Uterus (tissue), 4 donors: ENCODE measurements around the gene RIPPLY3. TPM values are rescaled to one million over a fixed set of nuclear protein-coding genes. Genes with fewer than 3 reads are reported as not detected.

Source experiments
- DNase-seq, 2 donors: peaks; one replicate each; pipeline ENCODE4 v3.0.0-alpha.2; 2019 to 2020
- H3K27ac ChIP-seq, 2 donors: fragments of 200-600 bp; sonication (generic); 1 replicate in 1 of 2; 2 replicates in 1 of 2; pipeline ENCODE4 v1.5.1; 2016 to 2018
- H3K27me3 ChIP-seq, 2 donors: fragments of 200-600 bp; sonication (generic); one replicate each; pipeline ENCODE4 v1.5.1; 2018 to 2019; ENCODE audit warnings: control low read depth in 1 of 2
- H3K36me3 ChIP-seq, 2 donors: fragments of 200-600 bp; sonication (generic); one replicate each; pipeline ENCODE4 v1.5.1; 2019; ENCODE audit warnings: control low read depth in 1 of 2
- H3K4me1 ChIP-seq, 2 donors: fragments of 200-600 bp; sonication (generic); one replicate each; pipeline ENCODE4 v1.5.1; 2018 to 2019; ENCODE audit warnings: control low read depth in 1 of 2
- H3K4me3 ChIP-seq, 2 donors: fragments of 200-600 bp; sonication (generic); 1 replicate in 1 of 2; 2 replicates in 1 of 2; pipeline ENCODE4 v1.5.1; 2018 to 2019; ENCODE audit warnings: mild to moderate bottlenecking in 1 of 2
- H3K9me3 ChIP-seq, 2 donors: fragments of 200-600 bp; sonication (generic); one replicate each; pipeline ENCODE4 v1.5.1; 2019; ENCODE audit warnings: control low read depth in 1 of 2
- CTCF ChIP-seq, 4 experiments: fragments of 200-600 bp in 2 of 4; fragments of 450-650 bp in 2 of 4; sonication (generic) in 2 of 4; IDR thresholded peaks; one replicate each; pipeline ENCODE4 v1.5.1; 2016 to 2019; ENCODE audit warnings: antibody characterized with exemption in 4 of 4, mild to moderate bottlenecking in 2 of 4, moderate library complexity in 1 of 4
- POLR2A ChIP-seq, 2 donors: fragments of 450-650 bp; IDR thresholded peaks; one replicate each; pipeline ENCODE4 v1.6.1; 2016; ENCODE audit warnings: antibody characterized with exemption in 2 of 2, mild to moderate bottlenecking in 1 of 2, moderate library complexity in 1 of 2
- intact Hi-C: fragments of 100-400 bp; cut with DNase I; formaldehyde crosslinking; loops from one replicate; pipeline ENCODE4 v1.15.1; 2023; ENCODE audit warnings: low total_unique reads
- total RNA-seq, 4 donors: library from RNA; depleted of rRNA in 3 of 4; stranded (reverse); fragments of >200 nt in 3 of 4; gene quantifications; one replicate each; pipeline versions ENCODE4 v1.1.0 to v1.2.4, GENCODE V29; 2014 to 2023
- donor health status: DM: yes; HTN: yes; CAD: no.

The RIPPLY3 gene
- total RNA-seq, 4 donors from 2014 or later: 0.62 TPM; not detected in 3

- no peak for TF ChIP-seq CTCF (IDR thresholded peaks at IDR 0.05)
- no peak for TF ChIP-seq POLR2A (IDR thresholded peaks at IDR 0.05)
- intact Hi-C loops: no loop called here
- Histone ChIP-seq H3K4me1 (no peaks in the 10 kb centered on the region), H3K27me3 (no peaks in the 10 kb centered on the region), H3K4me3 (peak overlapping the region; percentile 32 to 59), H3K9me3 (no peaks in the 10 kb centered on the region), H3K36me3 (no peaks in the 10 kb centered on the region), H3K27ac (peak overlapping the region; percentile 72 to 90)
- peak in 1 of 2 donors; percentile 53 for DNase-seq
Observed at GRCh38 chr21:36966821-36967768, 39.4 kb upstream of the RIPPLY3 start.

GRCh38 chr21:36968414-36968813 is 38.1 kb upstream of the RIPPLY3 start:
- no peak for TF ChIP-seq CTCF (IDR thresholded peaks at IDR 0.05)
- no peaks in the 10 kb centered on the region for H3K4me1 ChIP-seq
- no peaks in the 10 kb centered on the region for H3K9me3 ChIP-seq
- H3K27me3 ChIP-seq: no peaks in the 10 kb centered on the region
- no peak for DNase-seq
- H3K36me3 ChIP-seq: no peaks in the 10 kb centered on the region
- intact Hi-C loops: no loop called here
- H3K4me3 ChIP-seq: no peak overlapping the region
- H3K27ac ChIP-seq: no peak overlapping the region

- Histone ChIP-seq H3K27ac (no peak overlapping the region), H3K9me3 (no peaks in the 10 kb centered on the region), H3K4me3 (no peak overlapping the region), H3K4me1 (no peaks in the 10 kb centered on the region), H3K27me3 (no peaks in the 10 kb centered on the region), H3K36me3 (no peaks in the 10 kb centered on the region)
- DNase-seq: no peak
- TF ChIP-seq CTCF (IDR thresholded peaks at IDR 0.05) (no peak), POLR2A (IDR thresholded peaks at IDR 0.05) (no peak)
- intact Hi-C loops: no loop called here
Observed at GRCh38 chr21:36968976-36969375, 37.5 kb upstream of the RIPPLY3 start.

GRCh38 chr21:36973986-36974850 is 32.3 kb upstream of the RIPPLY3 start:
- Histone ChIP-seq H3K4me1 (no peaks in the 10 kb centered on the region), H3K27ac (no peak overlapping the region), H3K4me3 (no peak overlapping the region), H3K27me3 (no peaks in the 10 kb centered on the region), H3K9me3 (no peaks in the 10 kb centered on the region), H3K36me3 (no peaks in the 10 kb centered on the region)
- TF ChIP-seq POLR2A (IDR thresholded peaks at IDR 0.05): no peak
- no peak for TF ChIP-seq CTCF (IDR thresholded peaks at IDR 0.05)
- intact Hi-C loops: no loop called here
- DNase-seq: no peak

GRCh38 chr21:36974851-36975192 is 31.7 kb upstream of the RIPPLY3 start:
- Histone ChIP-seq H3K36me3 (no peaks in the 10 kb centered on the region), H3K4me3 (no peak overlapping the region), H3K27ac (no peak overlapping the region), H3K27me3 (no peaks in the 10 kb centered on the region), H3K4me1 (no peaks in the 10 kb centered on the region), H3K9me3 (no peaks in the 10 kb centered on the region)
- no peak for DNase-seq
- intact Hi-C loops: no loop called here
- no peak for TF ChIP-seq POLR2A (IDR thresholded peaks at IDR 0.05)
- TF ChIP-seq CTCF (IDR thresholded peaks at IDR 0.05): no peak
